H1 (cell line): ENCODE data around the gene KRTAP4-9. TPM values are rescaled to one million over a fixed set of nuclear protein-coding genes. Genes with fewer than 3 reads are reported as not detected.

Experiments
- ASH2L ChIP-seq: fragments of 200-600, 300-600 bp; sonication (generic); IDR thresholded peaks from one replicate; pipeline ENCODE4 v1.7.1; 2017; ENCODE audit warnings: low read length
- CBX8 ChIP-seq: fragments of 300-800, 300-1000 bp; sonication (generic); IDR thresholded peaks from 2 replicates; pipeline ENCODE4 v1.7.1; 2016; ENCODE audit warnings: low read depth, low read length, borderline replicate concordance
- CHD1 ChIP-seq: IDR thresholded peaks from 2 replicates; pipeline ENCODE4 v1.6.1; 2012; ENCODE audit warnings: low read depth, low read length, improper control_type of control experiment
- CHD7 ChIP-seq: fragments of 300-600 bp; sonication (generic); IDR thresholded peaks from 2 replicates; pipeline ENCODE4 v1.7.1; 2012; ENCODE audit warnings: low read length, moderate library complexity, mild to moderate bottlenecking, inconsistent platforms; ENCODE audit not compliant: insufficient replicate concordance
- EGR1 ChIP-seq: IDR thresholded peaks from 2 replicates; pipeline ENCODE4 v1.6.1; 2011; ENCODE audit warnings: low read depth, low read length, borderline replicate concordance
- GABPA ChIP-seq: IDR thresholded peaks from 2 replicates; pipeline ENCODE4 v1.6.1; 2011; ENCODE audit warnings: mild to moderate bottlenecking, low read length, moderate library complexity, borderline replicate concordance; ENCODE audit not compliant: insufficient read depth
- SRF ChIP-seq: IDR thresholded peaks from 2 replicates; pipeline ENCODE4 v1.6.1; 2011; ENCODE audit warnings: mild to moderate bottlenecking, low read depth, low read length, moderate library complexity
- polyA plus RNA-seq, 7 experiments: library from polyadenylated mRNA; depleted of rRNA in 3 of 7; stranded (reverse) in 5 of 7; unstranded in 2 of 7; fragments of >200 nt in 5 of 7; fragments of 200-250 nt in 2 of 7; gene quantifications; 1 replicate in 5 of 7; 2 replicates in 1 of 7; 4 replicates in 1 of 7; pipeline versions ENCODE4 v1.2.1 to v1.2.3, GENCODE V29; 2011 to 2013; ENCODE audit warnings: missing spikeins in 2 of 7, mixed read lengths in 2 of 7
- total RNA-seq: library from RNA; stranded (reverse); fragmentation: NEBNext Ultra II Directional; extraction: Animal tissue kit (Norgen Biotek cat#: 25700); gene quantifications from 2 replicates; pipeline ENCODE4 v1.2.1, GENCODE V29; 2021

Gene KRTAP4-9
- total and polyA plus RNA-seq, 2 of the 8 experiments (the other 6 are each of a cell fraction or from before 2014, with no cell fraction given): not detected

- TF ChIP-seq CHD7 (no peak), SRF (no peak), CHD1 (no peak), EGR1 (no peak), GABPA (no peak), CBX8 (no peak), ASH2L (no peak)
- TF ChIP-seq, all 59 proteins: peak for 0
Observed at GRCh38 chr17:41126412-41126811, 21.2 kb downstream of the KRTAP4-9 start (continued).
